HG03439 (cell line): ENCODE data around the gene ALK.
"Not testable (repeated sequence)": the region's sequence is repeated elsewhere in the genome, so short reads cannot be mapped to it uniquely, and the experiment has no call there.

Experiments
- ATAC-seq: cut with Tn5 transposase; IDR thresholded peaks from one replicate; pipeline ENCODE4 v1.9.1; 2021; ENCODE audit warnings: mild to moderate bottlenecking, moderate library complexity; ENCODE audit not compliant: unreplicated experiment

The ALK gene

DNA sequence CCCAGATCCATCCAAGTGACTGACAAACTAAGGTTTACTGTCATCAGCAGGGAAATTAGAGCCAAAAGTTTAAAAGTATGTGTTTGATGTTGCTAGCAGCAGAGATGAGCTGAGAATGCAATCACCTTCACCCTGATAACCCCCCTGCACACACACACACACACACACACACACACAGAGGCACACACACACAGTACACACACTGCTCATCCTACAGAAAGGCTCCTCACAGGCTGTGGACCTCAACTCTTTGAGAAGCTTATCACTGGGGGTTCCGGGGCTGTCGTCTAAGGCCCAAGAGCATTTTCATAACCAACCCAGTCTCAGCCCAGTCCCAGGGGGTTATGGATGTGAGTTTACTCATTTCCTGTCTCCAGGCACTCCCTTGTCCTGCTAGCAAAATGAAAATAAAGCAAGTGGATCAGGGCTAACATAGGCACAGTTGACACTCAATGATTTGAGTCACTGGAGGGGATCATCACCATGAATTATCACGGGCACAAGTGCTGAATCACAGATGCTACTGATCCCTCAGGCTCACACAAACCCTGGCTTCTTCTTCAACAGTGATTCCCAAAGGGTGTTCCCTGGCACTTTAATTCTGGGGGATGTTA, 76.6 kb downstream of the ALK start:
- no peak for ATAC-seq

DNA sequence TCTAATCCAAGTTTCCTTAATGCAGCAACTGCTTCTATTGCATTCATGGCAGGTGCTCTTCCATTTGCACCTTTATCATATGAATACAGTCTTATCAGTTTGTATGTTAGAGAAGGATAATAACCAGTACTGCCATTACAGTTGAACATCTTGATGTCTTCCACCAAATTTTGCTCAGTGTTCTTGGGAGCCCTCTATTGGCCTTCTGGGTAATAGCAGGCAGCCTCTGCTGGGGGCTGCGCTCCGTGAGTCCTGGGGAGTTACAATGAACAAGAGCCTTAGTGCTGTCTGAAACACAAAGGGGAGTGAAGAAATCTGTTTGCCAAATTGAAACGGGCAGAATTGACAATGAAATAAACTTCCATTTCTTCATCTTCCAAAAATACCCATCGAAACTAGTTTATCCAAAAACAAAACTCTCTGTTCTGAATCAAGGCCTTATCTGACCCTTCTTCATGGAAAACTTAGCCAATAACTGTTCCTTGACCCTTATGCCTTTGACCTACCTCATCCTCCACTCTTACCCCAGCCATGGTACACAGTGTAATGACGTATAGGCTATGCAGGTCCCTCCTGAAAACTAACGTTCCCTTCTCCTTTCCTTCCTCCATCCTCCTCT, 79.9 kb downstream of the ALK start:
- no peak for ATAC-seq

DNA sequence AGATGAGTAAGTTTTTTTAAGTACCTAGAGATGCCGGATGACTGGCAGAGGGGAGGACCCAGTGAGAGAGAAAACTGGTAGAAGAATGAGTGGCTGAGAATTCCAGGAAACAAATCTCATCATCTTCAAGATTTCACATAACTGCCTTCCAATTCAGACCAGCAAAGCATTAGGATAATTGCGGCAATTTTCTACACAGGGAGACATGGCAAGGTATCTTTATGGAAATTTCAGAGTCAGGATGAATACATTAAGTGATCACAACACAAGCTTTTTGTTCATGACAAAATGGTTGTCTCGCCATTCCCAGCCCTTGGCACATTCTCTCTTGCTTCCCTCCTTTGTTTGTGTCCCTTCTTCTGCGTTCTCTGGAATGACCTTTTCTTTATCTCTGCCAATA, 82.1 kb downstream of the ALK start:
- ATAC-seq, result no peak

DNA sequence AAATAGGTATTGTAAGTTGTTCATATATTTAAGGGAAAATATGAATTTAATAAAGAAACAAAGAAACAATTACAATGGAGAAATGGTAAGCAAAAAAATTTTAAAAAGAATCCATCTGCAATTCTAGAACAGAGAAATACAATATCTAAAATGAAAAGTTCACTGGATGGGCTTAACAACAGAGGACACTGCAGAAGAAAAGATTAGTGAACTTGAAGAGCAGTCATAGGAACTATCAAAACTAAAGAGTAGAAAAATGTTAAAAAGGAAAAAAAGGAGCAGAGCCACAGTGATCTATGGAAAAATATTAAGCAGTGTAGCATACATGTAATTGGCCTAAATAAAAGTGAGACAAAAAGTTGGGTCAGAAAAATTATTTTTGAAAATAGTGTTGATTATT, 83.5 kb downstream of the ALK start:
- ATAC-seq, result no peak

DNA sequence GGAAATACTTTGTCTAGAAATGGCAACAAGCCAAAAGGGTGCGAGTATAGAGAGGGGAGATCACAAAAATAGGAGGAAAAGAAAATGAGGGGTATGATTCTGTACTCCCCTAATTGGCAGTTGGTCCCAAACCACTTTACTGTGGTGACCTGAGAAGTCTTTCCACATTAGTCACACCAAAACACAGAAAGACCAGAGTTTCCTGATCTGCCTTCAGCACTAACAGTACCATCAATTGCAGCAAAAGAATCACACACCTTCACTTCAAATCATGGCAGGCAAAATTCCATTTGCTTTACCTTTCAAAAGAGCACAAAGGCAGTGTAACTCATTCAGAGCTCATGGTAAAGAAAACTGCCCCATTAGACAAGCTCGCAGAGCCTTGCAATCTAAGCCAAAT, 86.8 kb downstream of the ALK start:
- no peak for ATAC-seq

DNA sequence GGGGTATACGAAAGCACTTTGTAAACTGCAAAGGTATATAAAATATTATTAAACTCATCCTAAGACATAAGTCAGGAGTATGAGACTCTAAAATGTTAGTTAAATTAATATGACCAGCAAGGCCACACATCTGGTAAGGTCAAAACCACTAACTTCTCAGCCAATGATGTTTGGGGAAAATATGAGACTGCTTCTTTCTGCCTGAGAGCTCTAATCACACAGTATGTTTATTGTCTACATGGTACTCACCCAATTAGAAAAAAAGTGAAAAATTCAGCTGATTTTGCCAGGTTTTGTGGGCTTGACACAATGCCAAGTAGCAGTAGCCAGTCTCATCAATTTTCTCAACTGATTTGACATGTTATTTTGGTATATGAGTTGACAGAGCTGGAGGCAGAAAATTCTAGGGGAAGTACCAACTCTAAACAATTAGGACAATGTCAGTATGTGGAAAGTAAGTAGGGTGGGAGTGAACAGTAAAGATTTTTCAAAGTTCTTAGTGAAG, 87.3 kb downstream of the ALK start:
- no peak for ATAC-seq

DNA sequence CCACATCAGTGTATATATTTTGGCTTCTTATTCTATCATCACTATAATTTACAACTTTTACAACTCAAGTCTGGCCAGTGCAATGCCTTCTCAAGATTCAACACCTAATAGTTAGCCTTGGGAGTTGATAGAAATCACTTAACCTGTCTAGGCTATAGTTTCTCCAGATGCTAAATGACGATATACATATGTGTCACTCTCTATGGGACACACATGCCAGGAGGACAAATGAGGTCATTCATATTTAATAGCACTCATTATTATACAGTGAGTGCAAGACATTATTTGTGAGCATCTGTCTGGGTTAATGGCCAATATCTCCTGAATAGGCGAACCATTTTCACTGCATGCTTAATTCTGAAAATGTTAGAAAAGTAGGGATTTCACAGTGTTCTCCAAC, 89.8 kb downstream of the ALK start:
- no peak for ATAC-seq

DNA sequence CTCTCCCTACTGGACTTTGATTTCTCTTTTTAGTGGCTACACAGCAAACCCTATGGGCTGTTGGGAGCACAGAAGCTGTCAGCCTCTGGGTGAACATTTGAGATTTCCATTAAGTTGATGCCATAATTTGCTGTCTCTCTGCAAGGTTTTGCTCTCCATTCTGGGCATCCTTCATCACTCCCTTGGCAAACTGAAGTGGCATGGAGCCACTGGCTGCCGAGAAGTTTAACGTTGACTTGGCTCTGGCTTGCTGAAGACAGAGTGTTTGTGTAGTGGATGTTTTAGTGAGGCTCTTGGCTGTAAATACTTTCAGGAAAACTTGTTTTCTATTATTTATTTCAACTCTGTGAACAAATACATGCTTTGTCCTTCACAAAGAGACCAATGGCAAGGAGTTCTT, 91.5 kb downstream of the ALK start:
- no peak for ATAC-seq

DNA sequence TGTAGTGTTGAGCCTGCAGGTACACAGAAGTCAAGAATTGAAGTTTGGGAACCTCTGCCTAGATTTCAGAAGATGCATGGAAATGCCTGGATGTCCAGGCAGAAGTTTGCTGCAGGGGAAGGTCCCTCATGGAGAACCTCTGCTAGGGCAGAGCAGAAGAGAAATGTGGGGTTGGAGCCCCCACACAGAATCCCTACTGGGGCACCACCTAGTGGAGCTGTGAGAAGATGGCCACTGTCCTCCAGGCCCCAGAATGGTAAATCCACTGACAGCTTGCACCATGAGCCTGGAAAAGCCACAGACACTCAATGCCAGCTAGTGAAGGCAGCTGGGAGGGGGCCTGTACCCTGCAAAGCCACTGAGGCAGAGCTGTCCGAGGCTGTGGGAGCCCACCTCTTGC, 97.2 kb downstream of the ALK start:
- ATAC-seq, result not testable (repeated sequence)

DNA sequence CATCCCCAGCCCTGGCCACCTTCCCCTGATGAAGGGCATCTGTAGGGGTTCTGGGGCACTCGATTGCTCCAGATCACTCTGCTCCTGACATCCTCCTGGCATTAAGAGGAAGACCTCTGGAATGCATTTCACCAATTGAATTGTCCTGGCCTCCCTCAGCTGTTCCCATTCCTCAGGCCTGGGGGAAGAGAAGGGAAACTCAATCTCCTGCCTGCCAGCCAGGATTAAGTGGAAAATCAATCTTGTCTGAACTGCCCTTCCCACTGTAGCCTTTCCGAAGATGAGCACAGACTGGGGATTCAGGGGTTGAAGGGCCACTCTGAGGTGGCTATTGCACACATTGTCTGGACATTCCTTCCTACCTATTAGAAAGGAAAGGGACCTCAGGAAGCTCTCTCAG, 99.8 kb downstream of the ALK start:
- ATAC-seq, result no peak

DNA sequence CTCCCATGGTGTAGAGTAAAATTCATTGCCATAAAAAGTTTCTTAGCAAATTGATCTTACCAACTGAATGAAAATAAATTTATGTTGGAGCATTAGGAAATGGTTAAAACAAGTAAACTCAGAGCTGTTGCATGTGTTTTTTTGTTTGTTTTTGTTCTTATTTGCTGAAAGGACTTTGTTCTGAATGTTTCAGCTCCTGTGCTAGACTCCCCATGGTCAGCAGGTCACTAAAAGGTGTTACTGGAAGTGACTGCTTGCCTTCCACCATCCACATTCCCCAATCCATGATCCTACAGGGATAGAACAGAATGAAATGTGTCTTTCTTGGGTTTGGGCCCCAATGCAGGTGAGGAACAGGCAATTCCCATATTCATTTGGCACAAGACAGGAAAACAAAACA, 101.8 kb downstream of the ALK start:
- ATAC-seq, result no peak

DNA sequence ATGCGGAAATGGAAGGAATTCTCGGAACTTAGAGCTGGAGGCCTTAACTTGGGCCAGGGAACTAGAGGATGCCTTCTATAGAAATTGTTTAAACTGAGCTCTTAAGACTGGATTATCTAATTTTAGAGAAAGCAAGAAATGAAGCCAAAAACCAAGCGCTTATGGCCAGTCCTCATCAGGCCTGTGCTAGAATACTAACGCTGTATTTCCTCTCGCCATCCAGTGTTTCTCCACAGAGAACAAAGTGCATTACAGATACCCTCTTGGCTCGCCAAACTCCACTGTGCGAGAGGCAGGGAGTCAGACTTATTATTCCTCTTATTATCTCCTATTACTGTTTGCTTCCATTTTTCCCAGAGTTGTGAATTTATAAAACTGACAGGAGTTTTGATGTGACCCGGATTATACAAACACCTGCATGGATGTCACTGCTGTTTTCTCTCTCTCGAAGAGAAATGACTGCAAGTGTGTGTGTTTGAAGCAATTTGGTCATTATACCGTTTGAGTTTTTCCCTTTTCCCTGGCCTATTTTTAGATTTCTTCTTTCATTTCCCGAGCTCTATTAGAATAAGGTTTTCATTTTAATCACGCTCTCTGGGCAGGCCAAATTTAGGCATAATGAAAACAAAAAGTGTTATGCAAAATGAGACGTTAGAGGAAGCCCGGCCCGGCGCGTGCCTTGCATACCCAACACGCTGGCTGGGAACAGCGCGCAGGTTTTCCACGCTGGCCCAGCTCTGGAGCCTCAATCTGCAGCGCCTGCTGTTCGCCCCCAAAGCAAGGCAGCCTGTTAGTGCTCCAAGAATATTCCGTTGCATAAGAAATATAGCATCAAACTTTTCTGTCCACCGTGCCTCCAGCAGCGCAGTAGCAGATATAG, 103.3 kb downstream of the ALK start:
- no peak for ATAC-seq

DNA sequence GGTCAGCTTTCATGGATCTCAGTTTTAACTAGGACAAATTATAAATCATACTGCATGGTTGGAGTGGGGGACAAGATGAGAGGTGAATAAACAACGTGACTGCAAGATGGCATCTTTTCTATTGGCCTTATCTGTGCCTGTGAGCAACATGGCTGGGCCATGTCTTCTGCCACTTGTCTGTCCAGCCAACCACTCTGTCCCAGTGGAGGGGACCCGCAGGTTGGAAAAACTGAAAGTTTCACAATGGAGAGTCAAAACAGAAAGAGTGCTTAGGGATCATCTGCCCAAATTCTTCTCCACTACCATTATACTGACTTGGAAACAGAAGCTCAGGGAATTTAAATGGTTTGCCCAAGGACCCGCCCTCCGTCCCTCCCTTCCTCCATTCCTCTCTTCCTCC, 104.1 kb downstream of the ALK start:
- ATAC-seq, result no peak

DNA sequence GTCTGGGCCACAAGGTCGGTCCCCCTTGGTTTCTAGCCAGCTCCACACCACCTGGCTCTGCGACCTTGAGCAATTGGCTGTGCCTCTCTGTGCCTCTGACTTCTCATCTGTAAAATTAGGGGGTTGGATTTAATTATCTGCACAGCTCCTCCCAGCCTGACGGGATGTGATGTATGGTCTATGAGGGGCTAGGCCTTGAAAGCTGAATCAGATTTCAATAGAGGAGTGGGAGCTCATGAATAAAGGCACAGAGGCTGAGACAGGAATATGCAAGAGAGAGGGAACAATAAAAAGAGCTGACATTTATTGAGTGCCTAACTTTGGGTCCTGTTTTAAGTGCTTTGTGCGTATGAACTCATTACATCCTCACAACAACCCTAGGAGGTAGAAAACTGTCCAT, 104.7 kb downstream of the ALK start:
- no peak for ATAC-seq

DNA sequence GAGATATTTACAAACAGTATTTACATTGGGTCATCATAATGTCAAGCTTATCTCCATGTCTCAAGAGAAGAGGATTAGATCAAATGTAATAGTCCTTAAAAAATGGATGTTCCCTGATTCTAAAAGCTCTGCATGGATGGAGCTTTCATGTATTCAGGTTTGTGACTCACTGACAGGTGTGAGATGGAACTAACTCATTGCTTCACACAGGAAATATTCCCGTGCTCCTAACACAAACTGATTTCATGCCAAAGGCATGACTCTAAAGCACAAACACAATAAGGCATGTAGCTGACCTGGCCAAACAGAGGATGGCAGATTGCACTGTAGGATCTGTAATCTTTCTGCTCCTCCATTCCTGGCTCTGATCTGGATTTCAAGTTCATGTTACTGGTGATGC, 110.0 kb downstream of the ALK start:
- ATAC-seq, result no peak

DNA sequence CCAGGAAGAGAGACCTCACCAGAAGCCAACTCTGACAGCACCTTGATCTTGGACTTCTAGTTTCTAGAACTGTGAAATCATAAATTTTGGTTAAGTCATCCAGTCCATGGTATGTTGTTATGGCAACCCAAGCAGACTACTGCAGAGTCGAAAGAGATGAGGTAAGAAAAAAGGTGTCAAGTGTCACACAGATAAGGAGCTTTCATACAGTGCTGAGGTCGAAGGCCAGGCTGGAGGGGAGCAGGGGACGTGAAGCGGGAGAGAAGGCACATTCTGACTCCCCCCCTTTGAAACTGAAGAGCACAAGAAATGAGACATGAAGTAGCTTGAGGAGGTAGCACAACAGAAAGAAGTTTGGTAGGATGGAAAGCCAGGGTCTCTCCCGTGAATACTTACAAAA, 110.4 kb downstream of the ALK start:
- ATAC-seq, result no peak

DNA sequence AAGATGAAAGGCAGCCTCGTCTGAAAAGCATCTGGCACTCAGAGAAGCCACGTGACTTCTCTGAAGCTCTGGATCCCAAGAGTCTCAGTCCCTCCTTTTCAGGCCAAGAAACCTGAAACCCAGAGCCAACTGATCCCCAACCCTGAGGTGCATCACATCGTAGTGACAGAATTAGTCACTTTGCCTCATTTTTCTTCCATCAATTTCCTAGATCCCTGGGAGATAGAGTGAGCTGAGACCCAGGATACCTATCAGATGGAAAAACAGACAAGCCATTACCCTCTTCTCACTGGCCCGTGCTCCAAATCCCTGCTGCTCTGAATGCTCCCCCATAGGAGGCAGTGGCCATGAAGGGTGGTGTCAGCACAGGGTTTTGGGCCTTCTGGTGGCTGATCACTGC, 113.1 kb downstream of the ALK start:
- ATAC-seq, result no peak

DNA sequence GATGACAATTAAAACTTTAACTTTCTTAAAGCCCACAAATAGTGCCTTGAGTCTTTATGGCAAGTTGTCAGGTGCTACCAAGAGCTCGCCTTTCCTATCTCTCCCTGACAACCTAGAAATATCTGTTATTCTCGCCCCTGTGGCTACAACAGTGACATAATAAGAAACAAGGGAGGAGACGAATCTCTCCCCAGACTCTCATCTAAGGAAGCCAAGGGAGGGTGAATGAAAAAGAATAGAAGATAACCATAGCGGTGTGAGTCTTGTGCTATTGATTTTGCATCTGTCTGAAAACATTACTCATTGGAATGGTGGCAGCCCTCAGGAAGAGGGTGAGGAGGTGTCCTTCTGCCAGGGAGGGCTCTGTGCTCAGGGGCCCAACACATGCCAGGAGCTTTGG, 114.3 kb downstream of the ALK start:
- ATAC-seq, result no peak

DNA sequence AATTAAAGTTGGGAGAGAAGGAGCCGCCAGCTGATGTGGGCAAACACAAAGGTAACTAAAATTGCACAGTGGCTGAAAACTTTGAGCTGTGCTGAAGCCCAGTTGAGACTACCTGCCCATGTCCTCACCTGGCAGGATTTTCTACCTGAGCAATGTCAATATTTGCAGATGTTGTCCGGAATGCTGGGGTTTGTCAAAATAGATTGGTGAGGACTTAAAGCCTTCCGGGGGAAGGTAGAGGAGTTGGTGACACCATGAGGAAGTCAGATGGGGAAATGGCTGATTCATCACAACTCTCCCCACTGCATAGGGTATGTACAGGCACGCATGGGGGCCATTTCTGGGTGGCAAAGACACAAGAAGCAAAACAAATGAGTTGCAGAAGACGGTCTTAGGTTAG, 114.9 kb downstream of the ALK start:
- ATAC-seq, result no peak

DNA sequence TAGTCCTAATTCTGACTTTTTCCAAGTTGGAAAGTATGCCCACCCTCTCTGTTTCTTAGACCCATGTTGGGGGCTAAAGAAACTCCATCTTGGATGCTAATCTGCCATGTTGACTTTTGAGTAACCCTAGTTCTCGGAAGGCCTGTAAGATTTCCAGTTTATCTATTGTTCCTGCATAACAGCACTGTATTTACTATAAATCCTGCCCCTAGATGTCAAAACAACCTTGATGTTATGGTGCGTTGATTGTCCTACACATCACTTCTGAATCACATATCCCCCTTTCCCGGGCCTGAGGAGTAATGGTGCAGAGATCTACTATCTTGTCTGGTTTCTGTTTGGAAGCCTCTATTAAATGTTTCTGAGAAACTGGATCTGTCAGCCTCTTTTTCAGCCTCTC, 116.7 kb downstream of the ALK start:
- ATAC-seq, result no peak

DNA sequence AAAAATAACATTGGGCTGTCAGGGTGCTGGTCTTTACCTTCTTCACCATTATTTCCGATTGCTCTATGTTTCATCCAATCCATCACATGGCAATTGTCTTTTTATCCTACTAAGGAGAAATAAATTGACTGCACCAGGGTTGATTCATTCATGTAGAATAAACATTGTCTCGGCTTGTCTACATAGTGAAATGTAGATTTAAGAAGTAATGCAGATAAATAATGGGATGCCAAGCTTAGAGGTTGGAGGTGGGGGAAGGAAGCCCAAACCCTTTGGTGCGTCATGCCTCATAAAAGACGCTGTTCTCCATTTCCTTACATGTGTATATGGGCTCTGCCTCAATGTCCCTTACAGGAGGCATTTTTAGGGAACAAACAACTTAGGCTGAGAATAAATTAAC, 117.8 kb downstream of the ALK start:
- ATAC-seq, result no peak

DNA sequence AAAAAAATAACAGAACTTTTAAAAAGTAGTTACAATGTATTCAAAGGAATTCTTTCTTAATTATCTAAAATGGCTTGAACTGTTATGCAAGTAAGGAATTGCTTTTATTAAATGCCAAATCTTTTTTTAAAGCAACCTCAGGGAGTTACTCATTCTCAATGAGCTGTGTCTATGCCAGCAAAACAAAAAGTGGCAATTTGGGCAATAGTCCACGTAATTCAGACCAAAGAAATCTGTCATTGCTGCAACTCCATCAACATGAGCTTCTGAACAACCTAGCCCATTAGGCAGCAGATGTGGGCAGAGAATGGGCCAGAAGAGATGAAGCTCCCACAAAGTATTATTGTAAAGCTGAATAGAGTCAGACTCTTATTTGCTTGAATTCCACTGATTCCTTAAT, 118.4 kb downstream of the ALK start:
- no peak for ATAC-seq
